ENCODE results near the gene HARS1.
"Not testable (repeated sequence)": the region's sequence is repeated elsewhere in the genome, so short reads cannot be mapped to it uniquely, and the experiment has no call there.

Gene HARS1

DNA sequence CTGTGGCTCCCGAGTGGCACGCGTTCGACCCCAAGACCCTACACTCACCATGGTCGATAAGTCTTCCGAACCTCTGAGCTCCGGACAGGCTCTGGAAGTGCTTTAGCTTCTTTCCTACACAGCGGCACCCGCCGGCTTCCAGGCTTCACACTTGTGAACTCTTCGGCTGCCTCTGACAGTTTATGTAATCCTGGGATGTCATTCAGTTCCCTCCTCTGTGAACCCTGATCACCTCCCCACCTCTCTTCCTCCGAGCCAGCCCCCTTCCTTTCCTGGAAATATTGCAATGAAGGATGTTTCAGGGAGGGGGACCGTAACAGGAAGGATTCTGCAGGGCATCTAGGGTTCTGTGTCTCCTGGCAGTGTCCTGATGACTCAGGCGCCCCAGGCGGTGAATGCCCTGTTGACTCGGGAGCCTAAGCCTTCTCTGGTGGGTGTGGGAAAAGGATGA, 58.1 kb downstream of the HARS1 start, which contains the start of gene CD14:
Gene CD14 (minus strand): TSS at position 155 of the 451 bp plus-strand sequence. CDS start 104 bp downstream, at position 51.
- DNase-seq (ENCODE audit: low spot score), result peak; percentile 8

DNA sequence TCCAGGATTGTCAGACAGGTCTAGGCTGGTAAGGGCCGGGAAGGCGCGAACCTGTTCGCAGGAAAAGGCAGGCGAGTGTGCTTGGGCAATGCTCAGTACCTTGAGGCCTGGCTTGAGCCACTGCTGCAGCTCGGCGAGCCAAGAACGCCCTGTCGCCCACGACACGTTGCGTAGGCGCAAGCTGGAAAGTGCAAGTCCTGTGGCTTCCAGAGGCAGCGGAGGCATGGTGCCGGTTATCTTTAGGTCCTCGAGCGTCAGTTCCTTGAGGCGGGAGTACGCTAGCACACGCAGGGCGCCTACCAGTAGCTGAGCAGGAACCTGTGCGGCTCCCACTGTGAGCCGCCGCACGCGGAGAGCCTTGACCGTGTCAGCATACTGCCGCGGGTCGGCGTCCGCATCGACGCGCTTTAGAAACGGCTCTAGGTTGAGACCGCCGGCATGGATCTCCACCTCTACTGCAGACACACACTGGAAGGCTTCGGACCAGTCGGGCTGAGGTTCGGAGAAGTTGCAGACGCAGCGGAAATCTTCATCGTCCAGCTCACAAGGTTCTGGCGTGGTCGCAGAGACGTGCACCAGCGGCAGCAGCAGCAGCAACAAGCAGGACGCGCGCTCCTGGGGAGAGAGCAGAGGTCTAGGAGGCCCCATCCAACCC, 58.7 kb downstream of the HARS1 start:
- peak; percentile 33 for DNase-seq (ENCODE audit: low spot score)

DNA sequence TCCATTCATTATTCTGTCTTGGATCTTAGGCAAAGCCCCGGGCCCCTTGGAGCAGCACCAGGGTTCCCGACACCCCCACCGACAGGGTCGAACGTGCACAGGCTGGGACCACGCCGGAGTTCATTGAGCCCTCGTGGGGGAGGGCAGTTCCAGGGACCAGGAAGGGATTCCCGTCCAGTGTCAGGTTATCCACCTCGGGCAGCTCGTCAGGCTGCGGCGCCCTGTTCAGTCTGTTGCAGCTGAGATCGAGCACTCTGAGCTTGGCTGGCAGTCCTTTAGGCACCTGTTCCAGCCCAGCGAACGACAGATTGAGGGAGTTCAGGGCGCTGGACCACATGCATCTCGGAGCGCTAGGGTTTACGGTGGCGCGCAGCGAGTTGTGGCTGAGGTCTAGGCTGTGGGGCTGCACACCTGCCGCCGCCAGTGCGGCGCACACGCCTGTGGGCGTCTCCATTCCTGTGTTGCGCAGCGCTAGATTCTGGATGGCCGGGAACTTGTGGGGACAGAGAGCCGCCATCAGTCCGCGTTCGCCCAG, 59.3 kb downstream of the HARS1 start:
- DNase-seq (ENCODE audit: low spot score), result peak; percentile 9

DNA sequence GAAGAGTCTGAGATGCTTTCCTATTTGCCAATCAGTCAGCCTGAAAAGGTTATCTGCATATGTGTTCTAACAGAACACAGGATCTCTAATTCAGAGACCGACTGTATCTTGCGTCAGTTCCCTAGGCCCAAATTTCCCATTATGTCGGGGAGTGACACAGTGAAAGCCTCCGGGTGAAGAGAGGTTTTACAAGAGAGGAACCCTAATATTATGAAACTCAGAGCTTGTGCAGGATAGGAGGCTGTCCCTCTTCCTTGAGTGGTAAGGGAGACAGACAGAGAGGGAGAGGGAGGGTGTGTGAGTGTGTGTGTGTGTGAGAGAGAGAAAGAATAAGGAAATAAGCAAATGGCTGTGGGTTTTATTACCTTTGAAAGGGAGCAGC, 60.1 kb downstream of the HARS1 start:
- peak; percentile 4 for DNase-seq (ENCODE audit: low spot score)

DNA sequence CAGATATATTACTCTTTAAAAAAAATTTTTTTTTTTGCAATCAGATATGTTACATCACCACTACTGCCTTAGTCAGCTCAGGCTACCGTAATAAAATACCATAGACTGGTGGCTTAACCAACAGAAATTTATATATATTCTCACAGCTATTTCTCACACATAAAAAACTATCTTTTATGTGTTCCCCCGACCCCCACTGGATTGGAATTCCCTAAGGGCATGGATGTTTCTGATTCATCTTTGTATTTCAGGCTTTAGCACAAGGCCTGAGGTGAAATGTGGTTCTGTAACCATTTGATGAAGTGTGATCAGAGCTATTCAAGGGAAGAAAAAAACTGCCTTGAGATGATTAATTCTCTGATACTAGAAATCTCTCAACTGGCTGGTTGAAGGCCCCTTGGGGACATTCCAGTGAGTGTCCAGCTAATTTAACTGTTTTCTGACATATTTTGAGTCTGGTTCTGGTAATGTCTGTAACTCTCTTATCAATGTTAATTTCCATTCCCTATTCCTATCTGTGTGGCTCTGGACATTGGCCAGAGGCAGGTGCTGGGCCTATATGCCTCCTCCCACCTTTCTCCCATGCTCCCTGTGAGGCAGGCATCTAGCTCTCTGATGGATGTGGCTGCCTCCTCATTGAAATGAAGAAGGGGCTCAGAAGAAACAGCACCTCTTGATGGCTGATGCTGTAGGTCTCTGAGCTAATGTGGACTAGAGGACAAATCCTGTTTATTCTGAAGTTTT, 60.7 kb downstream of the HARS1 start:
- no peak for DNase-seq (ENCODE audit: low spot score)

DNA sequence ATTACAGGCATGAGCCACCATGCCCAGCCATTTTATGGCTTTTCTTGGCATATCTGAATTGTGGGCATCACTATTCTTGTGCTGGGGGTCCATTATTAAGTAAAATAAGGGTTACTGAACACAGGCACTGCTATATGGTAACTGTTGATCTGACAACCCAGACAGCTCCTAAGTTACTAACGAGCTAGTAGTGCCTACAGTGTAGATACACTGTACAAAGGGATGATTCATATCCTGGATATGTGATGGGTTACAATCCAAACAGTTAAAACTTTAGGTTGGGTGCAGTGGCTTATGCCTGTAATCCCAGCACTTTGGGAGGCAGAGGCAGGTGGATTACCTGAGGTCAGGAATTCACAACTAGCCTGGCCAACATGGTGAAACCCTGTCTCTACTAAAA, 62.5 kb downstream of the HARS1 start:
- no peak for DNase-seq (ENCODE audit: low spot score)

DNA sequence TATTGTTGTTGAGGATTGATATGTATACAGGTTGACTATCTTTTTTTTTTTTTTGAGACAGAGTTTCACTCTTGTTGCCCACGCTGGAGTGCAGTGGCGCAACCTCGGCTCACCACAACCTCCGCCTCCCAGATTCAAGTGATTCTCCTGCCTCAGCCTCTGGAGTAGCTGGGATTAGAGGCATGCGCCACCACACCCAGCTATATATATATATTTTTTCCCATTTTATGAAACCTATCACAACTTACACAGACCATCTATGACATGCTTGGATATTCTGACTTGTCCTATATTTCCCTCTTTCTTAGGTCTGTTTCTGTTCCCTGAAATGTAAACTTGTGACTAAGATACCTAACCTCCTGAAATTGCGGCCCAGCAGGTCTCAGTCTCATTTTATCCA, 63.2 kb downstream of the HARS1 start:
- no peak for DNase-seq (ENCODE audit: low spot score)

DNA sequence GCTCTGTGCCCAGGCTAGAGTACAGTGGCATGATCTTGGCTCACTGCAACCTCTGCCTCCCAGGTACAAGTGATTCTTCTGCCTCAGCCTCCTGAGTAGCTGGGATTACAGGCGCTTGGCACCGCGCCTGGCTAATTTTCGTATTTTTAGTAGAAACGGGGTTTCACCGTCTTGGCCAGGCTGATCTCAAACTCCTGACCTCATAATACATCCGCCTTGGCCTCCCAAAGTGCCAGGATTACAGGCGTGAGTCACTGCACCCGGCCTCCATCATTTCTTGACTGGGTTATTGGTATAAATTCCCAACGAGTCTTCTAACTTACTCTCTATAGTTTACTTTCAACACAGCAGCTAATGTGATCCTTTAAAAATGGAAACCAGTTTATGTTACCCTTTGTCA, 66.3 kb downstream of the HARS1 start:
- not testable (repeated sequence) for DNase-seq (ENCODE audit: low spot score)

All from CD4-positive, alpha-beta T cell treated with Interleukin-15 for 4 hours (primary cell).